A673 (cell line): Measurements from ENCODE around the gene TRIM38.

Experiments
- EZH2 ChIP-seq: fragments of 200-600 bp; sonication (generic); IDR thresholded peaks from 2 replicates; pipeline ENCODE4 v1.6.1; 2017; ENCODE audit warnings: borderline replicate concordance, low read depth, mild to moderate bottlenecking, mixed read lengths, antibody characterized with exemption, low read length; ENCODE audit not compliant: poor library complexity, severe bottlenecking
- TF ChIP-seq, protein P1 (sequence below): fragments of 300-800, 200-600 bp; sonication (generic); conservative IDR thresholded peaks from 2 replicates; pipeline ENCODE4 v1.5.1; 2017; ENCODE audit warnings: low read depth, mild to moderate bottlenecking, antibody characterized with exemption, low read length, moderate library complexity, mixed read lengths

DNA sequence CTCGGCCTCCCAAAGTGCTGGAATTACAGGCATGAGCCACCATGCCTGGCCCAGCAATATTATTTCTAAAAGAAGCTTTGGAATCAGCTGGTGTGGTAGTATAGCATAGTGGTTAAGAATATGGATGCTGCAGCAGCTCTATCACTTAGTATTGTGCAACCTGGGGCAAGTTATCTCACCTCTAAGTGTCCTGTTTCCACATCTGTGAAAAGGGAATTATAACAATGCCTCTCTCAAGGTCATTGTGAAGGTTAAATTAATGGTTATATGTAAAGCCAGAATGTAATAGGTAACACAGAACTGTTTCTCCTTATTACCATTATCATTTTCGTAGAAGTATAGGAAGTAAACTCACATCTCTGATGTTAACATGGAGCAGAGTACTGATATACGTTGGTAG lies 46.3 kb upstream of the TRIM38 start:
- TF ChIP-seq, protein P1, sequence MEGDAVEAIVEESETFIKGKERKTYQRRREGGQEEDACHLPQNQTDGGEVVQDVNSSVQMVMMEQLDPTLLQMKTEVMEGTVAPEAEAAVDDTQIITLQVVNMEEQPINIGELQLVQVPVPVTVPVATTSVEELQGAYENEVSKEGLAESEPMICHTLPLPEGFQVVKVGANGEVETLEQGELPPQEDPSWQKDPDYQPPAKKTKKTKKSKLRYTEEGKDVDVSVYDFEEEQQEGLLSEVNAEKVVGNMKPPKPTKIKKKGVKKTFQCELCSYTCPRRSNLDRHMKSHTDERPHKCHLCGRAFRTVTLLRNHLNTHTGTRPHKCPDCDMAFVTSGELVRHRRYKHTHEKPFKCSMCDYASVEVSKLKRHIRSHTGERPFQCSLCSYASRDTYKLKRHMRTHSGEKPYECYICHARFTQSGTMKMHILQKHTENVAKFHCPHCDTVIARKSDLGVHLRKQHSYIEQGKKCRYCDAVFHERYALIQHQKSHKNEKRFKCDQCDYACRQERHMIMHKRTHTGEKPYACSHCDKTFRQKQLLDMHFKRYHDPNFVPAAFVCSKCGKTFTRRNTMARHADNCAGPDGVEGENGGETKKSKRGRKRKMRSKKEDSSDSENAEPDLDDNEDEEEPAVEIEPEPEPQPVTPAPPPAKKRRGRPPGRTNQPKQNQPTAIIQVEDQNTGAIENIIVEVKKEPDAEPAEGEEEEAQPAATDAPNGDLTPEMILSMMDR: no peak
- TF ChIP-seq EZH2: no peak
